ENCODE results near the gene FLAD1. TPM values are rescaled to one million over a fixed set of nuclear protein-coding genes. Genes with fewer than 3 reads are reported as not detected.
A peak's percentile ranks its signal among the peaks of the same experiment; 100 is the strongest.

The FLAD1 gene
- total RNA-seq, 2 donors from 2014 or later, result 18.3 to 21.6 TPM

DNA sequence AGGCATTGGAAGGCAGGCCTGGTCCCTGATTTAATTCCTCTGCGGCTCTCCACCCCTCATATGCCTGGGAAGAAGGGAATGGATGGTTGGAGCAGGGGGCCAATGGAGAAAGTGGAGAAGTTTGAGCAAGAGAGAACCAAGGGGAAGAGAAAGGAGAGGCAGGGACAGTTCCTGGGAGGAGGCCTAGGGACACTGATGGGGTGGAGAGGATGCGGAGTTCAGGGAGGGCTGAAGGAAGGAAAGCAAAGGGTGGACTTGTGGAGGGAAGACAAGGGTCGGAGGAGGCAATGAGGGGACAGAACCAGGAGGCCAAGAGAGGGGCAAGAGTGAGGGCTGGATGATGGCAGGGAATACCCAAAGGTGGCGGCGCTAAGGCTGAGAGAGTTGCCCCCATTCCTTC is 26.6 kb downstream of the FLAD1 start:
- intact Hi-C loops (cut with DNase I), result loop anchor here in 1 of 2 donors (5.0 kb wide), 1 partner anchor 47 kb away; the partner anchor contains the start of gene PYGO2

GRCh38 chr1:155010211-155010918 is 27.2 kb downstream of the FLAD1 start:
- intact Hi-C loops (cut with DNase I), result no loop called here
- DNase-seq (ENCODE audit: low spot score), result no peak

More for the DNA sequence above, 26.6 kb downstream of the FLAD1 start:
- no peak for DNase-seq (ENCODE audit: low spot score)

GRCh38 chr1:155011004-155011416 is 27.9 kb downstream of the FLAD1 start:
- intact Hi-C loops (cut with DNase I), result no loop called here
- no peak for DNase-seq (ENCODE audit: low spot score)

DNA sequence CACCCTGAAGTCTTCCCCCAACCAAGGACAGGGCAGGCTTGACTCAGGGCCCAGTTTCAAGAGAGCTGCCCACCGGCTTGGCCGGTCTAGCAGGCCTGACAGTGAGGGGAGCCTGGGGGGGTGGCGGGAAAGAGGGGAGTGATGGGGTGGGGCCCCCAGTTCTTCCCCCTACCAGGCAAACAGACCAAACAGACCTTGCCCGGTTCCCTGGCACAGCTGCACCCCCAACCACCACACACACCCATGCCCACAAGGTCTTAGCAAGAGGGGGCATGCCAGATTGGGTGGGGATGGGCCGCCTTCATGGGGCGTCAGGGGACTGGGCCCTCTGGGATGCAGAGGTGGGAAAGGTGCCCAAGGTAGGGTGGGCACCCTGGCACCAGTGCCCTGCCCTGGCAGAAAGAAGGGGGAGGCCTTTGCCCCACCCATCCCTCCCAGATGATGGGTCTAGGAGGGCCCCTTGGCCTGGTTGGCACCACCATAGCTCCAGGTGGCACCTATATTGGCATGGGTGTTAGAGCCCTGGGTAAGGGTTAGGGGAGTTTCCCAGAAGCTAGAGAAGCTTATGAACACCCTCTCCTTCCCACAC is 28.4 kb downstream of the FLAD1 start:
- DNase-seq (ENCODE audit: low spot score), result no peak
- intact Hi-C loops (cut with DNase I), result no loop called here

- DNase-seq (ENCODE audit: low spot score), result peak; percentile 93
- intact Hi-C loops (cut with DNase I), result no loop called here
Measured at GRCh38 chr1:155012026-155012546, 28.9 kb downstream of the FLAD1 start.

DNA sequence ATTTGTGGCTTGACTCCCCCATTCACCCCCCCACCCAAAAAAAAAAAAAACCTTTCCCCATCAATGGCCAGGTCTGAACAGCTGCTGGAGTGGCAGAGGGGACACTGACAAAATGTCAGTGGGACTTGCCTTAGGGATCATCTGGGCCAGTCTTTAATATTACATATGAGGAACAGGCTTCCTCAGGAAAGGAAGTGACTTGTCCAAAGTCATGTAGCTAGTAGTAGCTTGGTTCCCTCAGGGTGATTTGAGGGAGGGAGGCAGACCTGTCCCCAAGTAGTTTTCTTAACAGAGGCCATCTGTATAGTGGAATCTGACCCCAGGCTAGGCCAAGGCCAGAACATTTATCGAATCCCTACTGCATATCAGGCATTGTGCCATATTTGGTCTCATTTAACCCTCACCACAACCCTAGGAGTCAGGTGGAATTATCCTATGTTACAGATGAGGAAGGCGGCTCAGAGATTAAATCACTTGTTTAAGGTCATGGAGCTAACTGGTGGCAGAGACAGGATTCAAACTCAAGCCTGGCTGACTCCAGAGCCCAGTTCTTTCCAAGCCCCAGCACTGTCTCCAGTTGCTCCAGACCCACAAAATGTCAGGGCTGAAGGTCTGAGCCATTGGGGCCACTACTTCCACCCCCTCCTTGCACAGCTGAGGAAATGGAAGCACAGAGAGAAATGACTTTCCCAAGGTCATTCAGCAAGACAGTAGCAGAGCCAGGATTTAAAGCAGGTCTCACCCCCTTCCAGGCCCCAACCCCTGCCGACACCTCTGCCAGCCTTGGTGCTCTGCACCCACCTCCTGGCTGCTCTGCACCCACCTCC is 29.8 kb downstream of the FLAD1 start:
- no peak for DNase-seq (ENCODE audit: low spot score)
- intact Hi-C loops (cut with DNase I), result no loop called here

DNA sequence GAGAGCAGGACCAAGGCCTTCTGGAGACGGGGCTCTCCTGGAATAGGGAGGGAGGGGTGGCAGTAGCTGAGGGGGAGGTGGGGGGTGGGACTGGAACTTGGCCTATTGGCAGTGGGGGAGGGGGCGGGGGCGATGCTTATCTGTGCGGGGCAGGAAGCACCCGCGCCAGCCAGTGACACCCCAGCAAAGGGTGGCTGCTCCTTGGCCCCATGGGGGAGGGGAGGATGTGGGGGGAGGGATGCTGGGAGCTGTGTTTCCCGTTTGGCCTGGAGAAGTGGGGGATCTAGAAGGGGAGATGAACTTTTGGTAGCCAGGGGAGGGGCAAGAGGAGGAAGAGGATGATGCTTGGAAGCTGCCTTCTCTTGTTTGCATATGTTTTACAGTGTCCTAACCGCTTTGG is 30.5 kb downstream of the FLAD1 start:
- no peak for DNase-seq (ENCODE audit: low spot score)
- intact Hi-C loops (cut with DNase I), result no loop called here

- no peak for DNase-seq (ENCODE audit: low spot score)
- intact Hi-C loops (cut with DNase I), result no loop called here
Measured at GRCh38 chr1:155014709-155015508, 31.8 kb downstream of the FLAD1 start.

- intact Hi-C loops (cut with DNase I), result no loop called here
- DNase-seq (ENCODE audit: low spot score), result no peak
Measured at GRCh38 chr1:155015527-155016230, 32.5 kb downstream of the FLAD1 start.

DNA sequence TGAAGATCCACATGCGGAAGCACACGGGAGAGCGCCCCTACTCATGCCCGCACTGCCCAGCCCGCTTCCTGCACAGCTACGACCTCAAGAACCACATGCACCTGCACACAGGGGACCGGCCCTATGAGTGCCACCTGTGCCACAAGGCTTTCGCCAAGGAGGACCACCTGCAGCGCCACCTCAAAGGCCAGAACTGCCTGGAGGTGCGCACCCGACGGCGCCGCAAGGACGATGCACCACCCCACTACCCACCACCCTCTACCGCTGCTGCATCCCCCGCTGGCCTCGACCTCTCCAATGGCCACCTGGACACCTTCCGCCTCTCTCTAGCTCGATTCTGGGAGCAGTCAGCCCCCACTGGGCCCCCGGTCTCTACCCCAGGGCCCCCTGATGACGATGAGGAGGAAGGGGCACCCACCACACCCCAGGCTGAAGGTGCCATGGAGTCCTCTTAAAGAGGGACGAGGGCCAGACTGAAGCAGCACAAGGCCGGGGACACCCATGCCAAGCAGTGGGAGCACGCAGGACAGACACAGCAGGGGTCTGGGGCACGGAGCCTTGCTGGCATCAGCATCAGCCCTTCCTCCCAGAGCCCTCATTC is 33.2 kb downstream of the FLAD1 start:
- intact Hi-C loops (cut with DNase I), result no loop called here
- DNase-seq (ENCODE audit: low spot score), result no peak

- DNase-seq (ENCODE audit: low spot score), result peak; percentile 97
- intact Hi-C loops (cut with DNase I), result no loop called here
Measured at GRCh38 chr1:155017041-155017945, 34.1 kb downstream of the FLAD1 start.

- no peak for DNase-seq (ENCODE audit: low spot score)
- intact Hi-C loops (cut with DNase I), result loop anchor here in 1 of 2 donors (2.0 kb wide), 1 partner anchor 41 kb away; no protein-coding TSS in a partner anchor
Measured at GRCh38 chr1:155017946-155018316, 34.8 kb downstream of the FLAD1 start.

DNA sequence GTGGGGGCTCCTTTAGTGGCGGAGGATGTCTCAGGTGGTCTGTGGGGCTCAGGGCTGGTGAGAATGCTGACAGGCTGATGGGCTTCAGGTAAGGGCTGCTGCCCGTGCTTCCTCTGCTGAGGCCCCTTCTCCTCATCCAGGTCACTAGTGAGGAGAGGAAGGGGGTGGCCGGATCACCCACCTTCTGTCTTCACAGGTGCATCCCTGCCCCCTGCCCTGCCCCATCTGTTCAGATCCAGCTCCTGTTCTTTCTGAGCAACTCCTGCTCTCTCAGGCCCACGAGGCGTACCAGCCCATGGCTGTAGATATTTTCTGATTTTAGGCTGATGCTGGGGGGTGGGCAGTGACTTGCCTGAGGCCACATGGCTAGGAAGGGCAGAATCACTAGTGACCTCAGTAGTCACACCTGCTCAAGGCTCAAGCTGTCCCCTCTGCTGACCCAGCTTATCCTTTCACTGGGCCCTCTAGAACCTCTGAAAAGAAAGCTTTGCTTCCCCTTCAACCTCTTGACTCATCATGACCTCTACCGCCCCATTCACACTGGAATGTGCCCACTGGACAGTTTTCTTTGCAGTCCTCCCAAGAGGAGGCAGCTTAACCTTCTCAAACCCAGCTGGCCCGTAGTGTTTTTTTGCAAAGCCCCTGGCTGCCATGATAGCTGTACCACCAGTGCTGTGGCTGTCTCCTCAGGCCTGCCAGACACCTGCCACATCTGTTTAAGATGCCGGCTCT is 35.6 kb downstream of the FLAD1 start:
- no peak for DNase-seq (ENCODE audit: low spot score)
- intact Hi-C loops (cut with DNase I), result loop anchor here in 1 of 2 donors (2.0 kb wide), 1 partner anchor 42 kb away; no protein-coding TSS in a partner anchor

DNA sequence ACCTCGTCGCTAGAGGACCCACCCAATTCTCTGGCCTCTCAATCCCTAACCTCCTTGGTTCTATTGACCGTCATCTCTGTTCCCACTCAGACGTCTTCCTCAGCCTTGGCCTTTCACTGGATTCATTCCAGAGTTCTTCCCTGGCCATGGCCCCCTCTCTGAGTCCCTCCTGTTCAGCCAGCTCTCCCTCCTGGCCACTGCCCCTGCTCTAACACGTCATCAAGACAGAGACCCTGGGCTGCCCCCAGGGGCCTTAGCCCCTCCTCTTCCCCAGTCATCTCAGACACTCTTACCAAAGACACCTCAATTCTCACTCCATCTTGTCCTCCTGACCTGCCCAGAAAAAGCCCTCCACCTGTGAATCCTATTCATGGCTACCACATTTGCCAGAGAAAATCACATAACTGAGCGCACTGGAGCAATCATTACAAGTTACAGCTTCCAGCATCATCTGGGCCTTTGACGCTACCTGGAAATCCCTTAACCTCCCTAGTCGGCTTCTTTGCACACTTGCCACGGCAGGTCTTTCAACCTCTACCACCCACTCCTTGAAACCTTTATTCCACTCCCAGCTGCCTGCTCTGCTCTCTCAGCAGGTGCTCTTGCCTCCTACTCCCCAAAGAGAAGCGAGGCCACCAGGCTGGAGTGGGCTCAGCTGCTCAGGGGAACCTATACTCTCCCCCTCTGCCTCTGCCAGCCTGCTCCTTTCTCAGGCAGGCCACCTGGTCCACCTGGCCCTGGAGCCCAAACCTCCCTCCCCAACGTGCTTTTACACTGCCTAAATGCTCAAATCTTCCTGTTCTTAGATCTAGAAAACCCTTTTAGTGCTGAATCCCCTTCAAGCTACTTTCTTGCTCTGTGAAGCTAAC is 36.5 kb downstream of the FLAD1 start:
- no peak for DNase-seq (ENCODE audit: low spot score)
- intact Hi-C loops (cut with DNase I), result loop anchor here in 1 of 2 donors (2.0 kb wide), 1 partner anchor 43 kb away; no protein-coding TSS in a partner anchor

GRCh38 chr1:155022136-155022926 is 39.2 kb downstream of the FLAD1 start:
- intact Hi-C loops (cut with DNase I), result loop anchor here in 1 of 2 donors (2.0 kb wide), 1 partner anchor 20 kb away; no protein-coding TSS in a partner anchor
- DNase-seq (ENCODE audit: low spot score), result no peak
